NCI-H510A (cell line): ENCODE results near the gene FECH.
"Not testable (repeated sequence)": the region's sequence is repeated elsewhere in the genome, so short reads cannot be mapped to it uniquely, and the experiment has no call there.

Experiments
- DNase-seq: peaks from one replicate; lab custom pipeline; 2025; lab: John Stamatoyannopoulos, UW

FECH gene

GRCh38 chr18:57586251-57587049 is at the start of gene FECH:
Gene FECH (minus strand): TSS chr18:57586702. CDS start chr18:57586620, 82 bp downstream.
- DNase-seq: peak; percentile 34

DNA sequence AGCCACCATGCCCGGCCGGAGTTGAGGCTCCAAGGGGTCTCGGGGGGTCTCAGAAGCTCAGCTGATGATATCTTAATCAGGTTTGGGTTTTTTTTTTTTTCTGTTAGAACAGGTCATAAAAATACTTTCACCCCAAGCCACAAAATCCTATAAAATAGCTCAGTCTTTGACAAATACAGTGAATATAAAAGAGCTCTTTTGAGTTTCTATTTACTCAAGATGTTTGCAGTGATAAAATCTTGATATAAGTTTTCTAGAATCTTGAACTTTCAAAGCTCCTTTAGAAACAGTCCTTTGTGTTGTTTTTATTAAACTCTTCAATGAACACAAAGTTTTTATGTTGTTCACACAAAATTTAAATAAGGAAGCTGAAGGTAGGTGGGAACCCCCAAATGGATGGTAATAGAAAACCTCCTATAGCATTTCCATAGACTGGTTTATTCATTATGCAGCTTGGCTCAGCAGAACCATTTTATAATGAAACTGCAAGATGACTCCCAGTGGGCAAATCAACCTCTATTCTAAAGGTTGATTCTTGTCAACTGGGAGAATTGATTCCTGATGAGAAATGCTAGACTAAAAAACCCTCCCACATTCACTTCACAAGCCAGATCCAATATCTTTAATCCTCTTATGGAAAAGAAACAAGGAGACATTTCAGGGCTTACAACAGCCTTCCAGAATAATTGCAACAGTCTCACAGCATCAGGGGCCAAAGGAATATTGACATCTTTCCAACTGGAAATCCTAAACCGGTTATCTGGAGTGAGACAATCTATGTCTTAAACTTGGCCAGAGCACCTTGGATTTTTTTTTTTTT is 48.7 kb upstream of the FECH start:
- DNase-seq: no peak

DNA sequence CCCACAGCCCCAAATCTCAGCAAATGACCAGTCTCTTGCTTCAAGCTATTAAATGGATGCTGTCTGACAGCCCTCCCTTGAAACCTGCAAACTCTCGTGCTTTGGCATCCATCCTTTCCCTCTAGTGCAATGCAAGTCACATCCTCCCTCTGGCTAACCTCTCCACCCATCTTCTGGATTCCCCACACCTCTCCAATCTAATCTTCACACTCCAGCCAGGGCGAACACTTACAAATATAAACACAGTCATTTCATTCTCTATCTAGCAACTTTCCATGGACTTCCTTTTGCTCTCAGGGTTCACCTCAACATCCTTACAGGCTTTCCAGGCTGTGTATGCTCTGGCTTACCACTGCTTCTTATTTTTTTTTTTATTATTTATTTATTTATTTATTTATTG is 45.2 kb upstream of the FECH start:
- DNase-seq: no peak

DNA sequence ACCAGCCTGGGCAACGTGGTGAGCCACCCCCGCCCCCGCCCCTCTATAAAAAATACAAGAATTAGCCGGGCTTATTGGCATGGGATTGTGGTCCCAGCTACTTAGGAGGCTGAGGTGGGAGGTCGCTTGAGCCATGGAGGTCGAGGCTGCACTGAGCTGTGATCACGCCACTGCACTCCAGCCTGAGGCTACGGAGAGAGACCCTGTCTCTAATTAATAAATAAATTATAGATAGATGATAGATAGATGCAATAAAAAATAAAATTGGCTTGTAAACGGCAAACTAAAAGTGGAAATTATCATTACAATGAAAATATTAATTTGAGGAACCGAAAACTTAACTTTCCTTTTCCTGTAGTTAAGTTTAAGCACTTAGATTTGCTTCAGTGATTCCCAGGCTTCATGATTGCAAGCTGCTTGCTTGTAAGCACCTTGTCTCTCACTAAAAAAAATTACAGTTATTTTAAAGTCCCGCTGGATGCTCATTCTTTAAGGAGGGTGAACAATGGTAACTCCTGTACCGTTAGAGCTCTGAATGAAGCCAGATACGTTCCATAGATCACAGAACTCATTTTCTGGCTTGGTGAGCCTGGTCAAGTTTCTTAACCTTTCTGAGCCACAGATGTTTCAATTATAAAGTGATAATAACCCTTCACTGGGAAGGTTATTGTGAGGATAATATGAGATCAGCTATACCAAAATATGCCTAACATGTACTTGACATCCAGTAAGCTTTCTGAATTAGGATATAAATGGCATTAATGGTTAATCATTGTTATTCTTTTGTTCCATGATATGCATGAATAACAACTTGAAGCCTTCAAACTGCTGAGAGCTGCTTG is 44.5 kb upstream of the FECH start:
- DNase-seq: no peak

GRCh38 chr18:57630002-57630753 is 43.7 kb upstream of the FECH start:
- DNase-seq: peak; percentile 96

DNA sequence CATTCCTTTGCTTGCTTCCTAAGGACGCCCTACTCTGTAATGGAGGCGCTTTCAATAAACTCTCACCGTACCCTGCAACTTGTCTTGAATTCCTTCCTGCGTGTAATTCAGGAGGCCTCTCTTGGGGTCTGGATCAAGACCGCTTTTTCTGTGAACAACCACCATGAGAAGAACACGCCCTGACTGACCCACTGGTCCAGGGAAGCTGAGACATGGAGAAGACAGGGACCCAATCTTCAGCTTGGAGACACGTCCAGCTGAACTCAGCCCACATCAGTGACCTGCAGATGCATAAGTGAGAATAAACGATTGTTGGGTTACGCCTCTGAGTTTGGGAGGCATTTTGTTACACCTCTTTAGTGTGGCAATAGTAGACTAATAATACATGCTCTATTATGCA is 42.9 kb upstream of the FECH start:
- no peak for DNase-seq

DNA sequence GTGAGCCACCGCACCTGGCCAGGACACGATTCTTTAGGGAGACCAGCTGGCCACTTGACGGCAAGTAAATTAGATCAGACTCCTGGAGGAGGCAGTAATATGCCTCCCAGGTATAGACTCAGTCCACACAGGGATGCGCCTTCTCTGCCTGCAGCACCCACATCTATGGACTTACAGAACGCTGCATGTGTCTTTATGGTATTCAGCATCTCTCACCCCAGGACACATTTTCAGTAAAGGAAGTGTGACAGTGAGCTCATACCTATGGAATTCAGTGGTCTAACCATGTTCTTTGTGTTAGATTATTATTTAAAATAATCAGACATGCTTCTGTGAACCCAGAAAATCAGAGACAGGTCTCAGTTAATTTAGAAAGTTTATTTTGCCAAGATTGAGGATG is 41.0 kb upstream of the FECH start:
- no peak for DNase-seq

DNA sequence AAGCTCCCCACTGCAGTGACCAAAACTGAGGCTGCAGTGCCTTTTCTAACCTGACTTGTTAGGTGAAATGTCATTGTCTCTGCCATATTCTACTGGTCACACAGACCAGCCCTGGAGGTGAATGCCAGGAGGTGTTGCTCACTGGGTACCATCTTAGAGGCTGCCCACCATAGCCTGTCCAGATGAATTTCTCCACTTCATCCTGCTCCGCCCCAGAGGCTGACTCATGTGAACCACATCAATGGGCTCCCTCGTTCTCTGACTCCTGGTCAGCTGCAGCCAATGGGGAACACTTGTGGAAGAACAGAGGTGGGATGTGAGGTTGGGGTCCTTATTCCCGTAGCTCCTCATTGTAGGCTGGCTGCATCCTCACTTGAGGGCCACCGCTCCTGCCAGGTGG is 38.5 kb upstream of the FECH start:
- no peak for DNase-seq

DNA sequence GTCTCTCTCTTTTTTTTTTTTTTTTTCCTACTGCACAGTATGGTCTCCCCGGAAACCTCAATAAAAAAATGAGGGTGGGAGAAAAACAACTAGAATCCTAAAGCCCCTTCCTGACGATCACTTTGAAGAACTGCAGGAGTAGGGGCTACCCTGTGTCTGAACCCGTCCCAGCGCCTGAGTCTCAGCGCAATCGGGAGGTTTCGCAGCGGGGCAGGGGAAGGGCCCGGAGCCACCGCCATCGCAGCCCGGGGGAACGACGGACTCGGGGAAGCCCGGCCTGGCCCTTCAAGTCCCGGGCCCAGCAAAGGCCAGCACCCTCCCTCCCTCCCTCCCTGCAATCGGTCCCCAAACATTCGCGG is 34.7 kb upstream of the FECH start:
- no peak for DNase-seq

- DNase-seq: no peak
These were observed 33.4 kb upstream of the FECH start for GRCh38 chr18:57619876-57620275.

GRCh38 chr18:57618910-57619309 is 32.4 kb upstream of the FECH start:
- DNase-seq: no peak

DNA sequence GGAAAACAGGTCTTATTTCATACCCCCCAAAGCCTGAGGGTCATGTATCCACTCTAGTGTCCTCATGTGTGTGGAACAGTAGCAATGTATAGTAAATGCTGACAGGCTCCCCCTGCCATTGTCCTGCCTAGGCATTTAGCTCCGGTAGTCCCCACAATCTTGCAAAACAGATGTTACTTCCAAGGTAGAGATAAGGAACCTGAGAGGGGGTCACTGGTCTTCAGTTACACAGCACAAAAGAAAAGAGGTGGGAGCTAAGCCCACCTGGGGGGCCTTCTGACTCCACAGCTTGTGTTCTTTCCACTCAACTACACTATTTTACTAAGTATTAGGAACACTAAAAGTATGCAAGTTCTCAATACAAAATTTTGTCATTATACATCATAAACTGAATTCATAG is 17.4 kb upstream of the FECH start:
- DNase-seq: no peak

GRCh38 chr18:57595347-57595746 is 8.8 kb upstream of the FECH start:
- DNase-seq: no peak

DNA sequence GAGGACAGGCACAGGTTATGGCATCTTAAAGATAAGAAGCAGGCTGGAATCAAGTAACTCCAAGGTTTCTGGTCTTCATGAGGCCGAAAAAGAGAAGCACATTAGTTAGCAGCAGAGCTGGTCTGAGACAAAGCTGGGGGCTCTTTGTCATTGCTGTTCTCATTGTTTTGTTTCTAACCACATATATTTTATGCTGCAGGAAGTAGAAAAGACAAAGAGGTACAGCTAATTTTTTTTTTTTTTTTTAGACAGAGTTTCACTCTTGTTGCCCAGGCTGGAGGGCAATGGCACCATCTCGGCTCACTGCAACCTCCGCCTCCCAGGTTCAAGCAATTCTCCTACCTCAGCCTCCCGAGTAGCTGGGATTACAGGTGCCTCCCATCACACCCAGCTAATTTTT is 6.2 kb upstream of the FECH start:
- DNase-seq: not testable (repeated sequence)

DNA sequence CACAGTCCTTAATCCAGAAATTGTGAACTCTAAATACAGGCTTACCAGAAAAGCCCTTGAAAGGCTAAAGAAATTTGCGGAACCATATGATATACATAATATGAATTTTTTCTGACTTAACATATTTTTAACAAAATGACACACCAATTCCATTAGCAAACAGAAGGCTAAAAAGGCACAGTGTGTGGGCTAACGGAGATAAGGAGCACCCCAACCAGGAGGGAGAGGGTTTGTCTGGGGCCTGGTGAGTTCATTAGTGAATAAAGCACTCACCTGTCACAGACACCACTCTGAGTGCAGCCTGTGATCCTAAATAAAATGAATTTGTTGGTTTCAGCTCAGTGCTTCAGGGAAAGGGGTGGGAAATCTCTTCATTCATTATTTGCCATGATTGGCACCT is 2.7 kb upstream of the FECH start:
- DNase-seq: no peak

DNA sequence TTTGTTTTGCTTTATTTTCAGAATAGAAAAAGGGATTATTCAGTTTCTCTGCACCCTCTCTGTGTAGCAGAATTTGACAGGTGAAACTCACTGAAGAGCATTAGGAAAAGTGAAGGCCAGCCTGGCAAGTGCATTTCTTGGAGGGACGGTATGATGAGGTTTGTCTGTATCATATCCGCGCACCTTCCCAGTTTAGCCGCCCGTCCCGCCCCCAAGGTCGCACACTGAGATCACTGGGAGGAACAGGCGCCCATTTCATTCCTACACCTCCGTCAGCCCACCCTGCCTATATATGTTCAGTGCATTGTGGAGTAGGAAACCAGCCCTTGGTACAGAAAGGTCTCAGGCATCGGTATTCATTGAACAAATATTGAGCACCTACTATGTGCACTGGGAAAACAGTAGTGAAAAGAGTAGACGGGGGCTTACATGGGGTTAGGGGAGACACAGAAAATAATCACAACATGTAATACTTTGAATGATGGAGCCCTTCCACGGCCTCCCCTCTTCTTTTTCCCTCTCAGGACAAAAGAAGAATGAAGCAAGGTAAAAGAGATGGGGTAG is 678 bp upstream of the FECH start:
- DNase-seq: no peak

- no peak for DNase-seq
These were observed 649 bp downstream of the FECH start for GRCh38 chr18:57585855-57586250.

GRCh38 chr18:57585421-57585820 is 1.1 kb downstream of the FECH start:
- no peak for DNase-seq

GRCh38 chr18:57584444-57584843 is 2.1 kb downstream of the FECH start:
- DNase-seq: no peak

DNA sequence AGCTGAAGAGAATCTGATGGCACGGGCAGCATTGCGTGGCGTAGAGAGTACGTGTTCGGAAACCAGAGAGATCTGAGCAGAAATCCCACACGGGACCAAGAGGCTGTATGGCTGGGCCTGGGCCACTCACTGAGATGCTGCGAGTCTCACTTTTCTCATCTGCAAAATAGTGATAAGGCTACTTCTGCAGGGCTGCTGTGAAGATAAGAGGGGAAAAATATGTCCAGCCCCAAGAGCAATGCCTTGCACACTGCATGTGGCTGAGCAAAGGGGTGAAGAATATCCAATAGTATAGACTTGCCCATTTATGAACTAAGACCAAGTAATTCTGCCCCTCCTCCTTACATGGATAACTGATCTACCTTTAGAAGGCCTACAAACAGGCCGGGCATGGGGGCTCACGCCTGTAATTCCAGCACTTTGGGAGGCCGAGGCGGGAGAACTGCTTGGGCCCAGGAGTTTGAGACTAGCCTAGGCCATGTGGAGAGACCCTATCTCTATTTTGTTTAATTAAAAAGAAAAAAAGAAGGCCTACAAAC is 3.1 kb downstream of the FECH start:
- no peak for DNase-seq

DNA sequence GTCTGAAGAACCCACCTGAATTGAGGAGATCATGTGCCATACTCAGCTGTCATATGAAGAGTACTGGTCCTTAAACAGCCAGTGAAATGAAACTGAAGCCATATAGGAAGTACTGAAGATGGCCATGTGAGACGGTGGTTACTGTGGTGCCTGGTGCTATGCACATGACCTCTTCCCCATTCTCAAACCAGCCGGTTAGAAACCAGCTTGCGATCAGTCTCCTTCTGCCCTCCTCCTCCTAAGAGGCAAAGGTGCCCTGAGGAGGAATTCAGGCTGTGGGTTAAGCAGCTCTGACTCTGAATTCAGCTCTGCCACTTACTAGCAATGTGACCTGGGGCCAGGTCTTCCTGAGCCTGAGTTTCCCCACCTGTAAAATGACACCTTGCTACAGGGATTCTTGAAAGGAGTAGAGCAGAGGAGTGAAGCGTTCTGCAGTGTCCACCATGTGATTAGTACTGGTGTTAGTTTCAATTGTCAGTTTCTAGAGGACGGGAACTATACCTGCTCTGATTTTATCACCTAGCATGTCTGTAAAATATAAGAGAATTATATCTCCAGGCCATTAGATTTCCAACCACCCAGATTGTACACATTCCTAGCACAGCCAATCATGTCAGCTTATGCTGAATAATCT is 5.1 kb downstream of the FECH start:
- no peak for DNase-seq
